Amygdala (tissue), 56 donors: Measurements from ENCODE around the gene MLF2.

Experiments used
- DNase-seq, 56 donors: peaks; one replicate each; lab custom pipeline; 2025; lab: John Stamatoyannopoulos, UW

Gene MLF2

GRCh38 chr12:6699259-6699988, 53.5 kb downstream of the MLF2 start:
- DNase-seq = no peak

- DNase-seq = peak in 3 of 56 donors; percentile 6 to 16 (median 15)
Measured at GRCh38 chr12:6698352-6699046, 54.4 kb downstream of the MLF2 start.
